Endometrium (tissue), 2 donors: Measurements from ENCODE around the gene RASSF8.

ENCODE experiments used
- FAIRE-seq: peaks from 2 replicates; lab custom pipeline; 2012; peaks lifted over from hg19 to GRCh38; lab: Jason Lieb, UNC
- donor health status: control.
- donor health status: control.

RASSF8 gene

GRCh38 chr12:26058308-26058707 lies 99.8 kb downstream of the RASSF8 start:
- no peak for FAIRE-seq

- FAIRE-seq, result no peak
Measured at GRCh38 chr12:26058818-26059217, 100.3 kb downstream of the RASSF8 start.

- no peak for FAIRE-seq
Measured at GRCh38 chr12:26062006-26062405, 103.5 kb downstream of the RASSF8 start.

GRCh38 chr12:26062566-26062965 lies 104.1 kb downstream of the RASSF8 start:
- FAIRE-seq, result no peak

GRCh38 chr12:26065451-26065850 lies 107.0 kb downstream of the RASSF8 start:
- no peak for FAIRE-seq

- FAIRE-seq, result no peak
Measured at GRCh38 chr12:26068503-26068902, 110.0 kb downstream of the RASSF8 start.

GRCh38 chr12:26069796-26070195 lies 111.3 kb downstream of the RASSF8 start:
- FAIRE-seq, result no peak

- no peak for FAIRE-seq
Measured at GRCh38 chr12:26077915-26078702, 119.6 kb downstream of the RASSF8 start.

- FAIRE-seq, result no peak
Measured at GRCh38 chr12:26080911-26081310, 122.4 kb downstream of the RASSF8 start.

- FAIRE-seq, result no peak
Measured at GRCh38 chr12:26086936-26087335, 128.5 kb downstream of the RASSF8 start.

GRCh38 chr12:26088998-26089397 lies 130.5 kb downstream of the RASSF8 start:
- no peak for FAIRE-seq

- FAIRE-seq, result no peak
Measured at GRCh38 chr12:26090836-26091510, 132.5 kb downstream of the RASSF8 start.

- no peak for FAIRE-seq
Measured at GRCh38 chr12:26091822-26092221, 133.3 kb downstream of the RASSF8 start.

- FAIRE-seq, result no peak
Measured at GRCh38 chr12:26092346-26093105, 134.0 kb downstream of the RASSF8 start.

- no peak for FAIRE-seq
Measured at GRCh38 chr12:26095186-26095585, 136.7 kb downstream of the RASSF8 start.

GRCh38 chr12:26096036-26096435 lies 137.6 kb downstream of the RASSF8 start:
- FAIRE-seq, result no peak

- FAIRE-seq, result peak; percentile 90
Measured at GRCh38 chr12:26097046-26097878, 138.8 kb downstream of the RASSF8 start.

- FAIRE-seq, result no peak
Measured at GRCh38 chr12:26100666-26101349, 142.3 kb downstream of the RASSF8 start.

GRCh38 chr12:26101350-26101734 lies 142.9 kb downstream of the RASSF8 start:
- FAIRE-seq, result no peak

- FAIRE-seq, result no peak
Measured at GRCh38 chr12:26101763-26102162, 143.3 kb downstream of the RASSF8 start.

GRCh38 chr12:26102953-26103352 lies 144.5 kb downstream of the RASSF8 start:
- FAIRE-seq, result no peak
